Activated naive CD4-positive, alpha-beta T cell treated with anti-CD3 and anti-CD28 coated beads, Interleukin-2, amount 50 U/mL, for 24 hours (primary cell): ENCODE data around the gene IRX3.

Experiments used
- H3K27ac Mint-ChIP-seq: one replicate; pipeline ENCODE4 v1.8.0; 2021; ENCODE audit warnings: mild to moderate bottlenecking, mixed read lengths
- H3K27me3 Mint-ChIP-seq: one replicate; pipeline ENCODE4 v1.8.0; 2021; ENCODE audit warnings: mixed read lengths
- H3K36me3 Mint-ChIP-seq: one replicate; pipeline ENCODE4 v1.8.0; 2021; ENCODE audit warnings: mixed read lengths
- H3K4me1 Mint-ChIP-seq: one replicate; pipeline ENCODE4 v1.8.0; 2021; ENCODE audit warnings: mixed read lengths
- H3K4me3 Mint-ChIP-seq: one replicate; pipeline ENCODE4 v1.8.0; 2021; ENCODE audit warnings: mild to moderate bottlenecking, mixed read lengths
- H3K9me3 Mint-ChIP-seq: one replicate; pipeline ENCODE4 v1.8.0; 2021; ENCODE audit warnings: mixed read lengths

Gene IRX3

DNA sequence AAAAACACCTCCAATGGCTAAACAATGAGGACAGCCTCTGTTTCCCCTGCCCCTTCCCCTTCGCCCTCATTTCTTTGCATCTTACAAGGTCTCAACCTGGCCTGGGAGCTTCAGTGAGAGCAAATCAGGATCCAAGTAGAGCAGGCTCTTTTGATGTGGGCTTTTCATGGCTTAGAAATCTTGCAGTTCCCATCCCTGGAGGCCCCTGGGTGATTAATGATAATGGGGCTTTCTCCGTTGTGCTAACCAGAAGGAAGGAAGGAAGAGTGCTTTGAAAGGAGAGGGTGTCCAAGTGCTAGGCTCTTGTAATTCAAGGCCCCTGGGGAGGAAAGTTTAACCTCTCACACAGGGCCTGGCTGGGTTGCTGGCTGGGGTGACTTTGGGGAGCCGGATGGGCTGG lies 18.5 kb upstream of the IRX3 start:
- Mint-ChIP-seq H3K27ac (no peak overlapping the region), H3K36me3 (no peaks in the 10 kb centered on the region), H3K4me3 (no peak overlapping the region), H3K27me3 (peaks cover 7% of the 10 kb centered on the region), H3K4me1 (no peaks in the 10 kb centered on the region), H3K9me3 (no peaks in the 10 kb centered on the region)

GRCh38 chr16:54303613-54304012 lies 17.0 kb upstream of the IRX3 start:
- H3K36me3 Mint-ChIP-seq = no peaks in the 10 kb centered on the region
- H3K27ac Mint-ChIP-seq = no peak overlapping the region
- H3K9me3 Mint-ChIP-seq = no peaks in the 10 kb centered on the region
- no peaks in the 10 kb centered on the region for H3K4me1 Mint-ChIP-seq
- peaks cover 9% of the 10 kb centered on the region for H3K27me3 Mint-ChIP-seq
- H3K4me3 Mint-ChIP-seq = no peak overlapping the region

DNA sequence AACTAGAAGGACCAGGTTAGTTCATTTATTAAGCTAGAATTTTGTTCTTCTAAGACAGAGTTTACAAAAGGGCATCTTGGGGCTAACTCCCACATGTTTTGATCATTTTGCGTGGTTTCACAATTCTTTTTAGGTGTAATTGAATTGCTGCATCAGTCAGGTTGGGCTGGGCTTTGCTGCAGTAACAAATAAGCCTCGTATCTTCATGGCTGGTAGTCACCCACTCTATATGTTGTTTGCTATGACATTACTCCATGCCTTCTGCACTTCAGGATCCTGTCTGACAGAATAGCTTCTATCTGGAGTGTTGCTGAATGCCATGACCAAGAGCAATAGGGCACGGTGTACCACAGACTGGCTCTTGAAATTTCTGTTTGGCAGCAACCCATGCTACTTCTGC lies 10.6 kb upstream of the IRX3 start:
- no peak overlapping the region for H3K27ac Mint-ChIP-seq
- H3K9me3 Mint-ChIP-seq = no peaks in the 10 kb centered on the region
- no peaks in the 10 kb centered on the region for H3K4me1 Mint-ChIP-seq
- H3K27me3 Mint-ChIP-seq = peaks cover 16% of the 10 kb centered on the region
- H3K4me3 Mint-ChIP-seq = no peak overlapping the region
- H3K36me3 Mint-ChIP-seq = no peaks in the 10 kb centered on the region

DNA sequence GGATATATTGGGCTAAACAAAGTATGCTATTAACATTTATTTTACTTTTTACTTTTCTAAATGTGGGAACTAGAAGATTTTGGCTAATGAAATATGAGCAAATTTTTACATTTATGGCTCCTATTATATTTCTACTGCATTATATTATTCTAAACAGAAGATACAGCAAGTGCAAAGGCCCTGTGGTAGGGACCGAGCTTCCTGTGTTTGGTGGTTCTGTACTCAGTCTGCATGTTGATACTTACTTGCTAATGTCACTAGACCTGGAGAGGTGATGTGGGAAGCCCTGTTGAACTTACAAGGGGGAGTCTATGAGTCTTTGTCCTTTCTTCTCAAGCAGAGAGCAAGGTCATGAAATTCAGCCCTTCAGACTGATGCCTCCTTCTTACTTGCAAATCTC lies 10.0 kb upstream of the IRX3 start:
- Mint-ChIP-seq H3K27me3 (peaks cover 18% of the 10 kb centered on the region), H3K27ac (no peak overlapping the region), H3K4me3 (no peak overlapping the region)

GRCh38 chr16:54291656-54292487 lies 5.3 kb upstream of the IRX3 start:
- peaks cover 11% of the 10 kb centered on the region for H3K4me1 Mint-ChIP-seq
- H3K36me3 Mint-ChIP-seq = no peaks in the 10 kb centered on the region
- peaks cover 30% of the 10 kb centered on the region for H3K27me3 Mint-ChIP-seq
- no peak overlapping the region for H3K4me3 Mint-ChIP-seq
- H3K9me3 Mint-ChIP-seq = no peaks in the 10 kb centered on the region
- no peak overlapping the region for H3K27ac Mint-ChIP-seq

More for the DNA sequence above, 10.0 kb upstream of the IRX3 start:
- Mint-ChIP-seq H3K9me3 (no peaks in the 10 kb centered on the region), H3K4me1 (no peaks in the 10 kb centered on the region), H3K36me3 (no peaks in the 10 kb centered on the region)

GRCh38 chr16:54290833-54291655 lies 4.5 kb upstream of the IRX3 start:
- Mint-ChIP-seq H3K27ac (no peak overlapping the region), H3K4me3 (no peak overlapping the region), H3K27me3 (peaks cover 35% of the 10 kb centered on the region)

GRCh38 chr16:54289945-54290832 lies 3.6 kb upstream of the IRX3 start:
- no peaks in the 10 kb centered on the region for H3K36me3 Mint-ChIP-seq
- no peak overlapping the region for H3K27ac Mint-ChIP-seq
- H3K4me1 Mint-ChIP-seq = peaks cover 17% of the 10 kb centered on the region
- no peak overlapping the region for H3K4me3 Mint-ChIP-seq
- no peaks in the 10 kb centered on the region for H3K9me3 Mint-ChIP-seq
- H3K27me3 Mint-ChIP-seq = peaks cover 37% of the 10 kb centered on the region

More at GRCh38 chr16:54290833-54291655, 4.5 kb upstream of the IRX3 start:
- no peaks in the 10 kb centered on the region for H3K36me3 Mint-ChIP-seq
- no peaks in the 10 kb centered on the region for H3K9me3 Mint-ChIP-seq
- H3K4me1 Mint-ChIP-seq = peaks cover 16% of the 10 kb centered on the region

- Mint-ChIP-seq H3K27me3 (peaks cover 39% of the 10 kb centered on the region), H3K4me1 (peaks cover 21% of the 10 kb centered on the region), H3K27ac (peak overlapping the region; percentile 12), H3K9me3 (no peaks in the 10 kb centered on the region), H3K4me3 (no peak overlapping the region), H3K36me3 (no peaks in the 10 kb centered on the region)
Observed at GRCh38 chr16:54289242-54289944, 2.8 kb upstream of the IRX3 start.

- Mint-ChIP-seq H3K27me3 (peaks cover 37% of the 10 kb centered on the region), H3K36me3 (no peaks in the 10 kb centered on the region), H3K9me3 (no peaks in the 10 kb centered on the region), H3K4me3 (no peak overlapping the region), H3K27ac (no peak overlapping the region), H3K4me1 (peaks cover 21% of the 10 kb centered on the region)
Observed at GRCh38 chr16:54288835-54289241, 2.3 kb upstream of the IRX3 start.

DNA sequence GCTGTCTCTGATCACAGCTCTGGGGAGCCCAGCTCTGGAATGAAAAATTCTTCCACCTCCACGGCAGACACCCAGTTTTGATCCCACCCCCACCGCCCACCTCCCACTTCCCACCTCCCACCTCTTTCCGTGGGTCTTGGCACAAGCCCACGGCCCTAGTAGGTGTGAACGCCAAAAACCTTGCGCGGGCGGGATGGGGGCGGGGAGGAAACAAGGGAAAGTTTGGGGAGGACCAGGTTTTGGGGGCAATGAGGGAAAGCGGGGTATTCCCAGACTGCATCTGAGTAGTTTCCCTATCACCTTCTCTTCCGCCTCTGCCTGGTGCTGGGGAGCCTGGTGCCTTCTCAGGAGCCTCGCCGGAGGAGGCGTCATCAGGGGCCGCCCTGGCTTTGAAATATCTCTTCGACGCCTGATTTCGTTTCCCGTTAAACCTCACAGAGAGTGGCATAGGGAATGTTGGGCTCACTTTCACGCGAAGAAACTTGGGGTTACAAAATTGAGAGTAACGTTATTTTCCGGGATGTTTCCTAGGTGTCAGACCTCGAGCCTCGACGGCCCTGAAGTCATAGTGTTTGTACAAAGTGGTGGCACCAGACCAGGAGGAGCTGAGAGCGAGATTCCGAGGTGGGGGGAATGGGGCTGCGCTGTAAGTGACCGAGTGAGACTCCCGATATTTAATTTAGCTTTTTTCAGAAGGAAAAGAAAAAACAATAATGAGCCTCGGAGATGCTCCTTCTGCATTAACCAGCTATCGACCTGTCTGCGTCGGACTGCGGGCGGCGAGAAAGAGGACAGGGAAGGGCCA lies 1.6 kb upstream of the IRX3 start:
- no peak overlapping the region for H3K27ac Mint-ChIP-seq
- peaks cover 27% of the 10 kb centered on the region for H3K4me1 Mint-ChIP-seq
- H3K9me3 Mint-ChIP-seq = no peaks in the 10 kb centered on the region
- no peak overlapping the region for H3K4me3 Mint-ChIP-seq
- H3K36me3 Mint-ChIP-seq = no peaks in the 10 kb centered on the region
- H3K27me3 Mint-ChIP-seq = peaks cover 39% of the 10 kb centered on the region

DNA sequence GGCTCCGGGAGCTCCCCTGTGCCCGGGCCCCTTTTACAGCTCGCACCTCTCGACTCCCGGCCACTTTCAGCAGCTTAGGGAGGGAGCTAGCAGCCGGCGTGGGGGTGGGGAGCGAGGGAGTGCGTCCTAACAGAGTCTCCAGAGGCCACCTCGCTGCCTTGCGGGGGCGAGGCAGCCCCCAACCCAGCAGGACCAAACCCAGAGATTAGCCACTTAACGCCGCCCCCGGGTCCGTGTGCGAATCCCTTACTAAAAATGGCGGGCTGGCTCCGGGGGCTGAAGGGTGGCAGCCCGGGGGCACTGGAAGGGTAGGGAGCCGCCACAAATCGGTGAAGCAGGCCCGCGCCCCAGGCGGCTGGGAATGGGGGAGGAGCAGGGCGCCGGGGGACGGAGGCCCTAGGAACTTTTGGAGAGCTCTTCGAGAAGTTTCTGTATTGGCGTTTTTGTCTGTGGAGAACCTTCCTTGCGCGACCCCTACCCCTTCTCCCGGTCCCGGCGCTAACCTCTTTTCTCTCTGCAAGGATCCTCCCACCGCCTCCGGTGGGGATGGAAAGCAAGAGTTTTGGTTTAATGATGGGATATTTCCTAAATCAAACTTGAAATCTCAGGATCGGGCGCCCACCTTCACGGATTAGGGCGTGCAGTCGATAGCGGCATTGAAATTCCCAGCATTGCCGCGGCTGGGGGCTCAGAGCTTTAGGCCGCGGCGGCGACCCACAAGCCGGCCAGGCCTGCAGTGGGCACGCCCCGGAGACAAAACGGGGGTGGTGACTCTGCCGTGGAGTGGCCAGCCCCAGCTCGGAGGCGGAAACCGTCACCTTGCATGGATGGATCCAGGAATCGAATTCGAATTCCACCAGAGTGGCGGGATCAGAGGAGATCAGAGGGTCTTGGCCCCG lies 793 bp upstream of the IRX3 start:
- H3K4me3 Mint-ChIP-seq = no peak overlapping the region
- H3K36me3 Mint-ChIP-seq = no peaks in the 10 kb centered on the region
- H3K4me1 Mint-ChIP-seq = peaks cover 31% of the 10 kb centered on the region
- no peak overlapping the region for H3K27ac Mint-ChIP-seq
- H3K27me3 Mint-ChIP-seq = peaks cover 39% of the 10 kb centered on the region
- no peaks in the 10 kb centered on the region for H3K9me3 Mint-ChIP-seq

DNA sequence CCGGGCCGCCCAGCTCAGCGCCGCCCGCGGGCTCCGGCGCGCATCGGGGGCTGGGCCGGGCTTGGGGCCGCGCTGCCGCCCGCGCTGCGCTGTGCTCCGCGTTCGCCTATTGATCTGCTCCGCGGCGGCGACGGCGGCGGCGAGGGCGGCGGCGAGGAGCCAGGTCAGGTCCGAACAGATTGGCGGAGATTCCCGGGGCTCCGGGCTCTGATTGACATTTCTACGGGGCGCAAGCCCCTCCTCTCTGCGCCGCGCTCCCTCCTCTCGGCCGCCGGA lies 559 bp downstream of the IRX3 start:
- H3K36me3 Mint-ChIP-seq = no peaks in the 10 kb centered on the region

GRCh38 chr16:54285414-54286089 lies 1.0 kb downstream of the IRX3 start:
- peaks cover 45% of the 10 kb centered on the region for H3K27me3 Mint-ChIP-seq
- no peaks in the 10 kb centered on the region for H3K9me3 Mint-ChIP-seq
- H3K4me1 Mint-ChIP-seq = peaks cover 31% of the 10 kb centered on the region
- peak overlapping the region; percentile 7 for H3K4me3 Mint-ChIP-seq
- no peaks in the 10 kb centered on the region for H3K36me3 Mint-ChIP-seq
- no peak overlapping the region for H3K27ac Mint-ChIP-seq

More for the DNA sequence above, 559 bp downstream of the IRX3 start:
- H3K4me3 Mint-ChIP-seq = peak overlapping the region; percentile 24
- H3K9me3 Mint-ChIP-seq = no peaks in the 10 kb centered on the region
- H3K27me3 Mint-ChIP-seq = peaks cover 44% of the 10 kb centered on the region
- peaks cover 34% of the 10 kb centered on the region for H3K4me1 Mint-ChIP-seq
- no peak overlapping the region for H3K27ac Mint-ChIP-seq
